NAMALWA (cell line): ENCODE measurements around the gene EXOC2.
"Not testable (repeated sequence)": the region's sequence is repeated elsewhere in the genome, so short reads cannot be mapped to it uniquely, and the experiment has no call there.

ENCODE experiments used
- DNase-seq: peaks from one replicate; pipeline ENCODE4 v3.0.0-alpha.2; 2015; ENCODE audit warnings: low spot score

Gene EXOC2

DNA sequence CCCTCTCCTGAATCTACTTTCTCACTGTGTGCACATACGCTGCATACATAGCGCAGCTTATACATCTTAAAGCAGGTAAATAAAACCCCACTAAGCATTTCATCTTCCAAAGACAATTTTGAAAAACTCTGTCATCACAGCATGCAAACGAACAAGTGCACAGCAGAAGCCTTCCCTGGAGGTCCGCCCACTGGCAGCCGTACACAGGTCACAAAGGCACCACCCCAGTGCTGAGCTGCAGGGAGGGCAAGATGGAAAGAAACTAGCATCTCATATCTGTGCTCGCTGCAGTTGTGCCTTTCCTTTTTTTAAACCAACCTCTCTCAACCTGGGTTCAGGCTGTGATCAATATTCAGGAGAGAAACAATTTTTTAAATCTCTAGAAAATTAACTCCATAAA, 109.3 kb downstream of the EXOC2 start:
- DNase-seq = no peak

GRCh38 chr6:583116-583515, 109.8 kb downstream of the EXOC2 start:
- no peak for DNase-seq

- no peak for DNase-seq
These were observed 110.6 kb downstream of the EXOC2 start for GRCh38 chr6:582370-582769.

GRCh38 chr6:579339-579738, 113.6 kb downstream of the EXOC2 start:
- peak; percentile 14 for DNase-seq

DNA sequence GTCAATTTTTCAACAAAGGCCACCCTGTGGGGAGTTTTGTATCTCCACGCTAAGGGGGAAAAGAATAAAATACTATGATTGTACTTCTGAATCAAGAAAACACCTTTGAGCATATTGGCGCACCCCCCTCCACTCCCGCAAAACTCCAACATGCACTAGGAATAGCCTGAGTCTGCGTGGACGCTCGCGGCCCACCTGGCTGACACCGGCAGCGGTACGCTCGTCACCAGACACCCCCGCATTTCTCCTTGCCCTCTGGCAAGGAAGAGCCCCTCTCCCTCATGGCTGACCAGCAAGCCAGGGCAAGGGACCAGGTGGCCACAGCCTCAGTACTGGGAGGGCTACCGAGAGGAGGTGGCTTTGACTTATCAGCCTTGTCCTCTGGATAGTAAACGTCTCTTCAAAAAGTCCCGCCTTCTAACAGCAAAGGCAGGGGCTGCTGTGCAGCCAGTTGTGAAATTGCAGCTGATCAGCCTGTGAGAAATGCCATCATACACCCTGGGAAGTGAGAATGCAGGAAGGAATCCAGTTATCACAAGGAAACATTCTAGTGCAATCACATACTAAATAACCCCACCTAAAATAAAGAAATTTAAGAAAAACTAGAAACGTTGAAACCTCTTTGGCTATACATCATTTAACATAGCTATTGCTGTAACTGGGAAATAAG, 120.2 kb downstream of the EXOC2 start:
- DNase-seq = no peak

DNA sequence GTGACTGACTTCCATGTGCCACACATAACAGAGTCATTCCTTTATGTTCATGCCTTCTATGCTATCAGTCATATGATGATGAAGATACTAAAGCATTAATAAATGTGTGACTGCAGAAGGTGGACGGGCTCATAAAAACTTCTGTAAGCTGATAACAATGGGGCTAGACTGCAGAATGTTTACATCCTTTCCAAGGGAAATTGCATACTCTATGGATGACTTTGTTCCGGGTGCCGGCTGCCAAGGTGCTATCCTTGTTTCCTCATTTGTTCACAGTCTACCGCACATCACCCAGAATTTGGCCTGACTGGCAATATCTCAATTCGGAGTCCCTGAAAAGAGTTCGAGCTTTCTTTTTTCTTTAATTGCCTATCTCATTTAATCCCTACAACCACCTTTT, 121.0 kb downstream of the EXOC2 start:
- no peak for DNase-seq

DNA sequence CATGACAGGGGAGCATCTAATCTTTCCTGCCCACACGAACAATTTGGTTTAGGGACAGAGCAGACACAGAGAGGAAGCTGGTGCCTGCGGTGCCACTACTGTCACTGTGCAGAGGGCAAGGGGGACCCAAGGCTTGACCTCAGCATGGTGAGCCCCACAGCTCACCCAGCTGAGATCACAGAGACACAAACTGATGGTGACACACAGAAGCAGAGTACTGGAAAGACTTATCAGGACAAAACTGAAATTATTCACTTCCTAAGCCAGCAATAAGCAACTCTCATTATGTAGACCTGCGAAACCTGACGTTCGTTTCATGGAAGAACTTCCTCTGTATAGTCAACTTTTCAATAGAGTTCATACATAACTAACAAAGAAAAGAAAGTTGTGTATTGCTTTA, 122.1 kb downstream of the EXOC2 start:
- no peak for DNase-seq

- DNase-seq = no peak
These were observed 123.9 kb downstream of the EXOC2 start for GRCh38 chr6:568954-569523.

DNA sequence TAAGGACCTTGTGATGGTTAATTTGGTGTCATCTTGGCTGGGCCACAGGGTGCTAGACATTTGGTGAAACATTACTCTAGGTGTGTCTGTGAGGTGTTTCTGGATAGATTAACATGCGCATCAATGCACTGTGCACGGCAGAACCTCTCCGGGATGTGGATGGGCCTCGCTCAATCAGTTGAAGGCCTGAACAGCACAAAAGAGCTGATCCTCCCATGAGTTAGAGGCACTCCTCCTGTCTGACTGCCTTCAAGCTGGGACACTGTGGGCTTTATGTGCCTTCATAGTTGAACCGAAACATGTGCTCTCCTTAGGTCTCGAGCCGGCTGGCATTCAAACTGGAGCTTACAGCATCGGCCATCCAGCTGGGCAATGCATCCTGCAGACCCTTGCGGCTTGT, 124.9 kb downstream of the EXOC2 start:
- DNase-seq = no peak

- DNase-seq = no peak
These were observed 129.1 kb downstream of the EXOC2 start for GRCh38 chr6:563863-564262.

- no peak for DNase-seq
These were observed 130.8 kb downstream of the EXOC2 start for GRCh38 chr6:562052-562676.

- not testable (repeated sequence) for DNase-seq
These were observed 131.6 kb downstream of the EXOC2 start for GRCh38 chr6:561335-561734.

DNA sequence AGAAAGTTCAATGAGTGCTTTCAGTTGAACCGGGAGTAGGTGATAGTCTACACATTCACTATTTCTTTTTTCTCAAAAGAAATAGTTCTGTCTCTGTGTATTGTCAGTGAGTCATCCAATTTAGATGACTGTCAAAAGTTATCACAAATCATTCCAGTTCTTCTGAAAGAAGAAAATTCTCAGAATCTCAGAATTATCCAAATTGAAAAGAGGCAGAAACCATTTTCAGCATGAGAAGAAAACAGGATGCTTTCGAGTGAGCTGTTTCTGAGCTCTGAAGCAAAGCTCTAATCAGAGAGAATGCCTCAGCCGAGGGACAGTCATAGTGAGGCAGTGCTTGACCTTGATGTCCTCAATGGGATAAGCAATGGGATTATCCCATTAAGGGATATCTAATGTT, 134.0 kb downstream of the EXOC2 start:
- no peak for DNase-seq

DNA sequence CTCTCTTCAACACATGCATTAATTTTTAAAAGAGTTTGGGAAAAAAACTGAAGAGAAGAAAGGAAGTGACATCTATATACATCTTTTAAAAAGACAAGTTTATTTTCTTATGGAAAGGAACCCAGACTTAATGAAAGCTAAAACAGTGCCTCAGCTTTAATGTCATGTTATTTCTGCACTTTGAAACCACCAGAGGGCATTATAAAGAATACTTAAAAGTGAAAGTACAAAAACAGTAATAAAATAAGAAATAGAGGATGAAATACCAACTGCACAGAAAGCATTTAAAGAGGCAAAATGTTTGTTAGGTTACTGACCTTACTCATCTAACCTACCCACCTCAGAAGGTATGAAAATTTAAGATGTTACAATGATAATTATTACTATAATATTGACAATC, 134.8 kb downstream of the EXOC2 start:
- DNase-seq = peak; percentile 35

DNA sequence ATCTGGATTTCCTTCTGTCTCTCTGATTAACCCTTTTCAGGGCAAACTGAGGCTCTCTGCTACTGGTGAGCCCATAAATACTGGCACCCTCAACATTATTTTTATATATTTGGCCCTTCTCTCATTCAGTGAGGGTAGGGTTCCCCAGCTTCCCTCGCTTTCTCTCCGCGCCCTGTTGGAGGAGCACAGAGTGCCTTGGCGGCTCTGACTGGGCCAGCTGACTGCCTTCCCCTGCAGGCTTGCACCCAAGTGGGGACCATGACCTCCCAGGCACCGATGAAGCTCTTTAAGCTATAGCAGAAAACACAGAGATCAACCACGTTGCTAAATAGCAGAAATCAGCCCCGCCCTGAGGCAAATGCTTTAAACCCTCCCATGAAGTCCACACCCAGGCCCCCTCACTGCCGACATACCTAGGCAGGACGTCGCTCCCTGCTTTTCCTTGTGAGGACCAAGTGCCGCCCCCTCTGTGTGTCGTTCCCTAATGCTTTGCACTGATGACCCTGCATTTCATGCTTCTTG, 141.0 kb downstream of the EXOC2 start:
- no peak for DNase-seq

DNA sequence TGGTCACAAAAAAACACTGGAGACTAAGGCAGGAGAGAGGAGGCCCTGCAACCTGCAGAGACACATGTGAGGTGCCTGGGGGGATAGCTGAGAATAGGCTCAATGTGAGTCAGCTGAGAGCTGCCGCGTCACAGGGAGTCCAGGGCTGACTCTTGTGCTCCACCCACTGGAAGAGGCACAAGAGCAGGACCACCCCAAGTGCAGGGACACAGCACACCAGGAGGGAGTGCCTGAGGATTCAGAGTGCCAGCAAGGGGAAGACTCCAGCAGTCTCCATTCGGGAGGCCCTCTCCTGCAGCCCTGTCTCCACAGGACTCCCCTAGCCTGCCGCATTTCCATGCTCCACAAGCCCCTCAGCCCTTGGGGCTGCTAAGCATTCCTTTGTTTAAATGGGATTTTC, 141.5 kb downstream of the EXOC2 start:
- peak; percentile 20 for DNase-seq

GRCh38 chr6:549906-550305, 143.0 kb downstream of the EXOC2 start:
- DNase-seq = no peak

- DNase-seq = no peak
These were observed 144.4 kb downstream of the EXOC2 start for GRCh38 chr6:548517-548916.

DNA sequence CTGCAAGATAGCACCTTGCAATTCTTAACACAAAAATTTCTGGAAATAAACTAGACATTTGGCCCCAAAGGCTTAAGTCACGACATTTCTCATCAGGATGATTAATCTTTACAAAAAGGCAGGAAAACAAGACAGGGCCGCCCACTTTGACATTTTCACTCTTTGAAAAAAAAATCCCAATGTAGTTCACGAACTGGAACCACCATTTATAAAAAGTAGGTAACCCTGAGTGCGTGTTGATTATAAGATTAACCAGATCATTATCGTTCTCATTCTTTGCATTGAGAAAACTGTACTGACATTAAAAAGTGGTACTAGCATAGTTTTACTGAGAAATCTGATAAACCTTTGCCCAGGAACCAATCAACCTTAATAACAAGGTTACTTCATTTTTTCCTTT, 144.8 kb downstream of the EXOC2 start:
- DNase-seq = no peak

- no peak for DNase-seq
These were observed 152.4 kb downstream of the EXOC2 start for GRCh38 chr6:540490-540889.

DNA sequence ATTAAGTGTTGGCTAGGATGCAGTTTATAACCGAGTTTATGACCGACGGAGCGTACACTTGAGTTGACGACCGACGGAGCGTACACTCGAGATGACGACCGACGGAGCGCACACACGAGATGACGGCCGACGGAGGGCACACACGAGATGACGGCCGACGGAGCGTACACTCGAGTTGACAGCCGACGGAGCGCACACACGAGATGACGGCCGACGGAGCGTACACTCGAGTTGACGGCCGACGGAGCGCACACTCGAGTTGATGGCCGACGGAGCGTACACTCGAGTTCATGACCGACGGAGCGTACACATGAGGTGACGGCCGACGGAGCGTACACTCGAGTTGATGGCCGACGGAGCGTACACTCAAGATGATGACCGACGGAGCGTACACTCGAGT, 155.8 kb downstream of the EXOC2 start:
- no peak for DNase-seq

- peak; percentile 7 for DNase-seq
These were observed 162.5 kb downstream of the EXOC2 start for GRCh38 chr6:530425-530824.

DNA sequence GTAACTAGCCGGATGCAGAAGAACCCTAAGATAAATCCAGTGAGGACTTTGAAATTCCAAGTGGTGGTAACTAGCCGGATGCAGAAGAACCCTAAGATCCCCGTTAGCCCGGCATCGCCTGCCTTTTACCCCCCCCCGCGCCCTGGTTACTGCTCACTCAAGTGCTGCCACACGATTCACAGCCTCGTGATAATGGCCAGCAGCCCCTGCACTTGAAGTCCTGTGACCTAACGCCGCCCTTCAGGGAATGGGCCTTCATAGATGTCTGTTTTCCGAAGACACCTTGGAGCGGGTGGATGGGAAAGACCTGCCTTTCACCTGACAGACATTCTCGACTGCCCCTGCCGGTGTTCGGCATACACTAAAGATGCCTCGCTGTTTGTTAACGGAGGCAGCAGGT, 163.9 kb downstream of the EXOC2 start:
- DNase-seq = no peak
